Osteoblast (primary cell): ENCODE results near the gene C2orf76. TPM values are rescaled to one million over a fixed set of nuclear protein-coding genes. Genes with fewer than 3 reads are reported as not detected.

ENCODE experiments used
- DNase-seq: peaks from one replicate; pipeline ENCODE4 v3.0.0; 2011; ENCODE audit warnings: low spot score, mixed read lengths; ENCODE audit not compliant: insufficient read length; ENCODE audit errors: missing footprints
- H2AFZ ChIP-seq: 2 replicates; pipeline ENCODE4 v1.6.0; 2011; ENCODE audit warnings: mild to moderate bottlenecking, low read length
- H3K27ac ChIP-seq: 2 replicates; pipeline ENCODE4 v1.5.1; 2011; ENCODE audit warnings: mild to moderate bottlenecking, low read depth, low read length, moderate library complexity
- H3K27me3 ChIP-seq: 2 replicates; pipeline ENCODE4 v1.6.0; 2012; ENCODE audit warnings: mild to moderate bottlenecking, control low read depth, inconsistent platforms, low read length, moderate library complexity; ENCODE audit not compliant: insufficient read depth
- H3K36me3 ChIP-seq: 2 replicates; pipeline ENCODE4 v1.5.1; 2011; ENCODE audit warnings: mild to moderate bottlenecking, low read length, control low read depth, moderate library complexity; ENCODE audit not compliant: insufficient read depth
- H3K4me1 ChIP-seq: 2 replicates; pipeline ENCODE4 v1.5.1; 2011; ENCODE audit warnings: mild to moderate bottlenecking, low read length, control low read depth, moderate library complexity; ENCODE audit not compliant: insufficient read depth
- H3K4me2 ChIP-seq: 2 replicates; pipeline ENCODE4 v1.6.0; 2011; ENCODE audit warnings: mild to moderate bottlenecking, low read length; ENCODE audit not compliant: insufficient read depth
- H3K4me3 ChIP-seq: fragments of 200-600 bp; sonication (generic); 3 replicates; pipeline ENCODE4 v1.5.1; 2012; ENCODE audit warnings: mild to moderate bottlenecking, low read length, inconsistent platforms; ENCODE audit not compliant: insufficient read depth
- H3K79me2 ChIP-seq: 2 replicates; pipeline ENCODE4 v1.6.0; 2012; ENCODE audit warnings: mild to moderate bottlenecking, low read length, control low read depth, inconsistent platforms; ENCODE audit not compliant: insufficient read depth
- H3K9me3 ChIP-seq: 2 replicates; pipeline ENCODE4 v1.5.1; 2011; ENCODE audit warnings: low read depth, low read length, control low read depth
- H4K20me1 ChIP-seq: 2 replicates; pipeline ENCODE4 v1.6.0; 2012; ENCODE audit warnings: mild to moderate bottlenecking, low read length, control low read depth; ENCODE audit not compliant: insufficient read depth
- total RNA-seq: library from RNA; depleted of rRNA; stranded (reverse); fragments of >200 nt; gene quantifications from 2 replicates; pipeline ENCODE4 v1.2.3, GENCODE V29; 2012
- TF ChIP-seq, protein P1 (sequence below): IDR thresholded peaks from 2 replicates; pipeline ENCODE4 v1.5.1; 2011; ENCODE audit warnings: mild to moderate bottlenecking, low read depth, low read length, moderate library complexity; ENCODE audit errors: extremely low read depth

Gene C2orf76
- total RNA-seq, 1 donor = 6.5 TPM

- no peaks in the 10 kb centered on the region for H3K36me3 ChIP-seq
- H4K20me1 ChIP-seq = no peaks in the 10 kb centered on the region
- no peaks in the 10 kb centered on the region for H3K79me2 ChIP-seq
- DNase-seq = no peak
- no peak overlapping the region for H3K4me3 ChIP-seq
- no peak overlapping the region for H3K27ac ChIP-seq
- H3K9me3 ChIP-seq = no peaks in the 10 kb centered on the region
- TF ChIP-seq, protein P1, sequence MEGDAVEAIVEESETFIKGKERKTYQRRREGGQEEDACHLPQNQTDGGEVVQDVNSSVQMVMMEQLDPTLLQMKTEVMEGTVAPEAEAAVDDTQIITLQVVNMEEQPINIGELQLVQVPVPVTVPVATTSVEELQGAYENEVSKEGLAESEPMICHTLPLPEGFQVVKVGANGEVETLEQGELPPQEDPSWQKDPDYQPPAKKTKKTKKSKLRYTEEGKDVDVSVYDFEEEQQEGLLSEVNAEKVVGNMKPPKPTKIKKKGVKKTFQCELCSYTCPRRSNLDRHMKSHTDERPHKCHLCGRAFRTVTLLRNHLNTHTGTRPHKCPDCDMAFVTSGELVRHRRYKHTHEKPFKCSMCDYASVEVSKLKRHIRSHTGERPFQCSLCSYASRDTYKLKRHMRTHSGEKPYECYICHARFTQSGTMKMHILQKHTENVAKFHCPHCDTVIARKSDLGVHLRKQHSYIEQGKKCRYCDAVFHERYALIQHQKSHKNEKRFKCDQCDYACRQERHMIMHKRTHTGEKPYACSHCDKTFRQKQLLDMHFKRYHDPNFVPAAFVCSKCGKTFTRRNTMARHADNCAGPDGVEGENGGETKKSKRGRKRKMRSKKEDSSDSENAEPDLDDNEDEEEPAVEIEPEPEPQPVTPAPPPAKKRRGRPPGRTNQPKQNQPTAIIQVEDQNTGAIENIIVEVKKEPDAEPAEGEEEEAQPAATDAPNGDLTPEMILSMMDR = no peak
- H2AFZ ChIP-seq = no peak overlapping the region
- no peaks in the 10 kb centered on the region for H3K4me1 ChIP-seq
- no peak overlapping the region for H3K4me2 ChIP-seq
- no peaks in the 10 kb centered on the region for H3K27me3 ChIP-seq
Measured at GRCh38 chr2:119333833-119334232, 32.8 kb downstream of the C2orf76 start.

DNA sequence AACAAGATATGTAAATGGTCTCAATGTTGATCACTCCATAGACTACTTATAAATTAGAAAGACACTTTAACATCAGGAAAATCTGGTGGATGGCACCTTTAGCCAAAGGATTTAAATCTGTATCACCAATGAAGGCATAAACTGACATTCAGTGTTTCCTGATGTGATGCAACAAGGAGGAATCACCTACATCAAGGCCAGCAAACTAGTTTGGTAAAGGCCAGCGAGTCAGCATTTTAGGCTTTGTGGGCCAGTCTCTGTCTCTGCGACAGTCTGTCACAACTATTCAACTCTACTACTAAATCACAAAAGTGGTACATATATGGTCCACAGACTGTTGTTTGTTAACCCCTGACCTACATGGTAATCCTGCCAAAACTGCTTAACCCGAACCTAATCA is 33.3 kb downstream of the C2orf76 start:
- no peak overlapping the region for H3K4me2 ChIP-seq
- no peaks in the 10 kb centered on the region for H3K79me2 ChIP-seq
- no peaks in the 10 kb centered on the region for H3K9me3 ChIP-seq
- H3K36me3 ChIP-seq = no peaks in the 10 kb centered on the region
- H3K4me3 ChIP-seq = no peak overlapping the region
- no peaks in the 10 kb centered on the region for H3K4me1 ChIP-seq
- no peak overlapping the region for H3K27ac ChIP-seq
- H4K20me1 ChIP-seq = no peaks in the 10 kb centered on the region
- no peaks in the 10 kb centered on the region for H3K27me3 ChIP-seq
- DNase-seq = no peak
- TF ChIP-seq, protein P1 = no peak
- H2AFZ ChIP-seq = no peak overlapping the region

DNA sequence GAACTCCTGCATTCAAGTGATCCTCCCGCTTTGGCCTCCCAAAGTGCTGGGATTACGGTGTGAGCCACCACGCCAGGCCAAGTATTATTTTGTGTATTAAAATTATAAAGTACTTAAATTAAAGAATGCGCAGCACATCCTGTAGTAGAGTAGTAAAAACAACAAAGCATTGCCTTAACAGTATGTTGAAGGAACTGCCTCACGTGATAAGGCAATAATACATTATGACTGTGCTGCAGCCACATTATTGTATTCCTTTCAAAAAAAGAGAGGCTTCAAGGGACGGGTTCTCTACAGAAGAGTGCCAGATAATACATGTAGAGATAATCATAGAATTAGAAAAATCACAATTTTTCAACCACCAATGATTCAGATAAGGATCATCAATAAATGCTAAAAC is 33.7 kb downstream of the C2orf76 start:
- Histone ChIP-seq H3K27ac (no peak overlapping the region), H3K79me2 (no peaks in the 10 kb centered on the region), H2AFZ (no peak overlapping the region), H3K4me3 (no peak overlapping the region), H3K9me3 (no peaks in the 10 kb centered on the region), H3K36me3 (no peaks in the 10 kb centered on the region), H4K20me1 (no peaks in the 10 kb centered on the region), H3K4me1 (no peaks in the 10 kb centered on the region), H3K27me3 (no peaks in the 10 kb centered on the region), H3K4me2 (no peak overlapping the region)
- no peak for DNase-seq
- TF ChIP-seq, protein P1 = no peak

GRCh38 chr2:119327431-119327830 is 39.2 kb downstream of the C2orf76 start:
- DNase-seq = no peak
- H3K9me3 ChIP-seq = no peaks in the 10 kb centered on the region

More at GRCh38 chr2:119327431-119327830, 39.2 kb downstream of the C2orf76 start:
- no peaks in the 10 kb centered on the region for H4K20me1 ChIP-seq
- no peak overlapping the region for H2AFZ ChIP-seq
- no peak overlapping the region for H3K27ac ChIP-seq
- TF ChIP-seq, protein P1 = no peak
- no peak overlapping the region for H3K4me2 ChIP-seq
- H3K27me3 ChIP-seq = no peaks in the 10 kb centered on the region
- H3K4me3 ChIP-seq = no peak overlapping the region
- H3K79me2 ChIP-seq = no peaks in the 10 kb centered on the region
- H3K4me1 ChIP-seq = no peaks in the 10 kb centered on the region
- no peaks in the 10 kb centered on the region for H3K36me3 ChIP-seq
